Kidney epithelial cell (primary cell): Measurements from ENCODE around the gene TFAM. TPM values are rescaled to one million over a fixed set of nuclear protein-coding genes. Genes with fewer than 3 reads are reported as not detected.
A peak's percentile ranks its signal among the peaks of the same experiment; 100 is the strongest.
"Not testable (repeated sequence)": the region's sequence is repeated elsewhere in the genome, so short reads cannot be mapped to it uniquely, and the experiment has no call there.

ENCODE experiments used
- DNase-seq: peaks from one replicate; pipeline ENCODE4 v3.0.0-alpha.2; 2010; ENCODE audit warnings: low read depth
- H3K27me3 ChIP-seq: 2 replicates; pipeline ENCODE4 v1.6.0; 2011; ENCODE audit warnings: low read length; ENCODE audit not compliant: control insufficient read depth, insufficient read depth
- H3K36me3 ChIP-seq: 2 replicates; pipeline ENCODE4 v1.5.1; 2011; ENCODE audit warnings: low read length; ENCODE audit not compliant: control insufficient read depth, insufficient read depth
- H3K4me3 ChIP-seq: 2 replicates; pipeline ENCODE4 v1.5.1; 2011; ENCODE audit warnings: low read depth, mild to moderate bottlenecking, control low read depth, low read length
- CTCF ChIP-seq: IDR thresholded peaks from 2 replicates; pipeline ENCODE4 v1.5.1; 2011; ENCODE audit warnings: mild to moderate bottlenecking, moderate library complexity, low read length, control low read depth, inconsistent platforms; ENCODE audit not compliant: insufficient read depth, poor library complexity, severe bottlenecking
- total RNA-seq: library from RNA; depleted of rRNA; stranded (reverse); fragments of >200 nt; gene quantifications from 2 replicates; pipeline ENCODE4 v1.2.3, GENCODE V29; 2015

Gene TFAM
- total RNA-seq, 1 donor from 2014 or later: 32.4 TPM

- Histone ChIP-seq H3K36me3 (no peaks in the 10 kb centered on the region), H3K4me3 (no peak overlapping the region), H3K27me3 (no peaks in the 10 kb centered on the region)
- DNase-seq: no peak
- TF ChIP-seq CTCF: no peak
These were observed 39.0 kb downstream of the TFAM start for GRCh38 chr10:58424176-58424575.

- H3K27me3 ChIP-seq, H3K36me3 ChIP-seq, H3K4me3 ChIP-seq, DNase-seq: not testable (repeated sequence)
These were observed 43.2 kb downstream of the TFAM start for GRCh38 chr10:58428436-58428835.

GRCh38 chr10:58431903-58432302, 46.7 kb downstream of the TFAM start:
- no peak for TF ChIP-seq CTCF

GRCh38 chr10:58433066-58433465, 47.9 kb downstream of the TFAM start:
- TF ChIP-seq CTCF: no peak

More at GRCh38 chr10:58431903-58432302, 46.7 kb downstream of the TFAM start:
- no peaks in the 10 kb centered on the region for H3K27me3 ChIP-seq
- no peaks in the 10 kb centered on the region for H3K36me3 ChIP-seq
- H3K4me3 ChIP-seq: no peak overlapping the region
- no peak for DNase-seq

GRCh38 chr10:58433571-58433970, 48.4 kb downstream of the TFAM start:
- no peak for DNase-seq
- no peak for TF ChIP-seq CTCF

More at GRCh38 chr10:58433066-58433465, 47.9 kb downstream of the TFAM start:
- Histone ChIP-seq H3K4me3 (no peak overlapping the region), H3K36me3 (no peaks in the 10 kb centered on the region), H3K27me3 (no peaks in the 10 kb centered on the region)
- no peak for DNase-seq

GRCh38 chr10:58435297-58435985, 50.2 kb downstream of the TFAM start:
- peak; percentile 99 for DNase-seq
- Histone ChIP-seq H3K4me3 (no peak overlapping the region), H3K36me3 (no peaks in the 10 kb centered on the region), H3K27me3 (no peaks in the 10 kb centered on the region)
- TF ChIP-seq CTCF: peak; percentile 36

More at GRCh38 chr10:58433571-58433970, 48.4 kb downstream of the TFAM start:
- Histone ChIP-seq H3K4me3 (no peak overlapping the region), H3K27me3 (no peaks in the 10 kb centered on the region), H3K36me3 (no peaks in the 10 kb centered on the region)
